Activated T-helper 9 cell treated with anti-CD3 and anti-CD28 coated beads, Interleukin-2, amount 50 U/mL, for 16 hours (primary cell): ENCODE data around the gene RBM6.
"Not testable (repeated sequence)": the region's sequence is repeated elsewhere in the genome, so short reads cannot be mapped to it uniquely, and the experiment has no call there.

Experiments
- DNase-seq: peaks from one replicate; pipeline ENCODE4 v3.0.0-alpha.2; 2020; ENCODE audit warnings: low read depth

RBM6 gene

DNA sequence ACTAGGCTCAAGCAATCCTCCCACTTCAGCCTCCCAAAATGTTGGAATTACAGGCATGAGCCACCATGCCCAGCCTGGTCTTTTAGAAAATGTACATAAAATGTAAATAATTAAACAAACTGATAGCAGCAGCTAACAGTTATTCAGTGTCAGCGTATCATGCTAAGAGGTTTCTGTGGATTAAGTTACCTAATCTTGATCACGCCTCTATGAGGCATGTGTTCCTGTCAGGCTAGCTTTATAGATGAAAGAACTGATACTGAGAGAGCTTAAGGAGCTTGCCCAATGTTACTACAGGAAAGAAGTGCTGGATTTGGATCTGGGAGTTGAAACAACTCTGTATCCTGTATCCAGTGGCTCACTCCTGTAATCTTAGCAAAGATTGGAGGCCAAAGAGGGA lies 25.0 kb upstream of the RBM6 start:
- no peak for DNase-seq

DNA sequence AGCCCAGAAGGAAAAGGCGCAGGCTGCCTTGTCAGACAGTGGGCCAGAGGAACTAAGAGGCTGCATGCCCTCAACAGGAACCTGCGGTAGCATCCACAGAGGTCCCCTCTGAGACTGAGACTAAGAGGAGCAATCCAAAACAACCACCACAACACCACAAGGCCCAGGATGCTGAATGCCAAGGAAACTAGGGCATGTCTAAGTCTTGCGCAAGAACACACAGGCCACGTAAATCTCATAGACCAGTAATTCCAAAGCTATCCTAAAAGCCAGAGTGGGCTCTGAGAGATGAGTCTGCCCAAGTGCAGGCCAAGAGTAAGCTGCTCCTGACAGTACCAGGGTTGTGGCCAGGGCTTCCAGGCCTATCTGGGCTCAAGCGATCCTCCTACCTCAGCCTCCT lies 23.3 kb upstream of the RBM6 start:
- no peak for DNase-seq

GRCh38 chr3:49917806-49918590 lies 22.0 kb upstream of the RBM6 start:
- DNase-seq = not testable (repeated sequence)

GRCh38 chr3:49924683-49925082 lies 15.3 kb upstream of the RBM6 start:
- no peak for DNase-seq

DNA sequence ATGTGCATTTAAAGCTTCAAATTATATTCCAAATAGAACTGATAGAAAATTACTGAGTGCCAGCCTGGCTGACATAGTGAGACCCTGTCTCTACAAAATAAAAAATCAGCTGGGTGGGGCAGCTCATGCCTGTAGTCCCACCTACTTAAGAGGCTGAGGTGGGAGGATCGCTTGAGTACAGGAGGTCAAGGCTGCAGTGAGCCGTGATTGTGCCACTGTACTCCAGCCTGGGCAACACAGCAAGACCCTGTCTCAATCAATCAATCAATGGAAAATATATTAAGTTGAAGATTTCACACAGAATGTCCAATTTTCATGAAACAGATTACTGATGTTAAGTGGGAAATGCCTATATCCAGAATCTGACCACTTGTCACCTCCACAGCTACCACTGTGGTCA lies 14.5 kb upstream of the RBM6 start:
- DNase-seq = no peak

DNA sequence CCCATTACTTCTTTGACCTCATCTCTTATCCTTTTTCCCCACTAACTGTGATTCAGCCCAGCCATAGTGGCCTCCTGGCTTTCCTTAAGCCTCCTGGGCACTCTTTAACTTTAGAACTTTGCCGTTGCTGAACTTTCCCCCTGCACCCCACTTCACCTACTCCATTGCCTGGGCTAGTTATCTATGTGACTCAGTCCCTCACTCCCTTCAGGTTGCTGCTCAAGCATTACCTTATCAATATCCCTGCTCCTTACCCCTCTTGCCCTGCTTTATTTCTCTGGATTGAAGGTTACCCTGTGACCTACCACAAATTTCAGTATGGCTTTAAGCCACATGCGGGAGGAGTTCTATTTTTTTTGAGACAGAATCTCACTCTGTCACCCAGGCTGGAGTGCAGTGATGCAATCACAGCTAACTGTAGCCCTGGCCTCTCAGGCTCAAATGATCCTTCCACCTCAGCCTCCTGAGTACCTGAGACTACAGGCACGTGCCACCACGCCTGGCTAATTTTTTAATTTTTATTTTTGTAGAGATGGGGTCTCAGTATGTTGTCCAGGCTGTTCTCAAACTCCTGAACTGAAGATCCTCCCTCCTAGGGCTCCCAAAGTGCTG lies 13.7 kb upstream of the RBM6 start:
- no peak for DNase-seq

- DNase-seq = no peak
Observed at GRCh38 chr3:49927798-49928197, 12.2 kb upstream of the RBM6 start.

DNA sequence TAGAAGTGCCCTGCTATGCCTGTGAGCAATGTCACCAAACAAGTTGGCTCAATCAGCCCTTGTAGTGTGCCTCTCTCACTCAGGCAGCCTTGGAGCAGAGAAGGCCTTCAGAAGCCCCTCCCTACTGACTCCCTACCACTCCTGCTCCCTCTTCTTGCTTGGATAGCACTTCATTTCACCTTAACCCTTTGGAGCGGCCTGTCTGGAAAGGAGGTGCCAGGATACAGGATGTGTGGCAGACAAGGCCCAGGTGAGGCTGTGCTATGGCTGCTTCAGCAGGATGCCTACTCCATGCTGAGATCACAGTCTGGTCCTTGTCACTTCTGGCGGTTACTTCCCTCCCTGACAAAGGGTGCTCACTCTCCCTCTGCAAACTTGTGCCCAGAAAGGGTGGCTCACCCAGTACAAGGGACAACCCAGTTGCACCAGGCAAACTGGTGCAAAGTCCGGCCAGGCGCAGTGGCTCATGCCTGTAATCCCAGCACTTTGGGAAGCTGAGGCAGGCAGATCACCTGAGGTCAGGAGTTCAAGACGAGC lies 11.4 kb upstream of the RBM6 start:
- no peak for DNase-seq

DNA sequence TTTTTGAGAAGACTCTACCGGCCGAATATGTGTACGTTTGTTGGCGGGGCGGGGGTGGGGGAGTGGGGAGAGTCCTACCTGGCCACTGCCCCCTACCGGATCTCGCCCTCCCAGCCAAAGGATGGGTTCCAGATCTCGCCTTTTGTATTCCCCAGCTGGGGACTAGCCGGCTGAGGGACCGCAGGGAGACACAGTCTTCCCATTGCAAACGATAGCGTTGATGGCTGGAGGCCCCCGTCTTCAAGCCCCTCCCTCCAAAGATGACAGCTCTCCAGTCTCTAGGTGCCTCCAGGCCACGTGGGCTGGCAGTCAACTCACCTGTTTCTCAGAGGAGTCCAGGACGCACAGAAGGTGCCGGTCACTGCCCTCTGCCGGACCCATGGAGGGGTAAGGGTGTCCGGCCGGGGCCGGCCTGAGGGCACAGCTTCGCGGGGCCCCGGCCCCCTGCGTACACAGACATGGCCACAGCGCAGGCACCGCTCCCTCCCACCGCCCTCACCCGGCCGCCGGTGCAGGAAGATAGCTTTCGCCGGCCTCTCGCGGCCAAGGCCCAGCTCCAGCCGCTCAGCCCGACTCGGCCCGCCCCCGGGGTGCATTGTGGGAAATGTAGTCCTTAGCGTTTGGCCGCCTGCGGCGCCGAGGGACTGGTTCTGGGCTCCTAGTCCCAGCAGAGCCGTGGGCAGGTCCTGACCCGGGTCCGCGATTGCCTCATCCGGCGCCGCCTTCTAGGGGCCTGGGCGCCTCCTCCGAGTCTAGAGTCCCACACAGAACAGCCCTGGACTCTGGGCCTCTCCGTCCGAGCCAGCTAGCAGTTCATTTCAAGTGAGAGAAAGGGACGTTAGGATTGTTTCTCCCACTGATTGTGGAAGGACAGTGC lies 10.4 kb upstream of the RBM6 start, which contains the start of gene MON1A:
Gene MON1A (minus strand): TSS at position 521 of the 877 bp plus-strand sequence. CDS start 16,465 bp downstream, outside the sequence.
- peak; percentile 78 for DNase-seq

- DNase-seq = no peak
Observed at GRCh38 chr3:49930168-49930690, 9.7 kb upstream of the RBM6 start.

- no peak for DNase-seq
Observed at GRCh38 chr3:49930922-49931321, 9.0 kb upstream of the RBM6 start.

DNA sequence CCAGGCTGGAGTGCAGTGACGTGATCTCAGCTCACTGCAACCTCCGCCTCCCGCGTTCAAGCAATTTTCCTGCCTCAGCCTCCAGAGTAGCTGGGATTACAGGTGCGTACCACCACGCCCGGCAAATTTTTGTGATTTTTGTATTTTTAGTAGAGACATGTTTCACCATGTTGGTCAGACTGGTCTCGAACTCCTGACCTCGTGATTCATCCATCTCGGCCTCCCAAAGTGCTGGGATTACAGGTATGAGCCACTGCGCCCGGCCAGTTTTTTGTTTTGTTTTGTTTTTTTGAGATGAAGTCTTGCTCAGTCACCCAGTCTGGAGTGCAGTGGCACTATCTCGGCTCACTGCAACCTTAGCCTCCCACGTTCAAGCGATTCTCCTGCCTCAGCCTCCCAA lies 7.7 kb upstream of the RBM6 start:
- not testable (repeated sequence) for DNase-seq

DNA sequence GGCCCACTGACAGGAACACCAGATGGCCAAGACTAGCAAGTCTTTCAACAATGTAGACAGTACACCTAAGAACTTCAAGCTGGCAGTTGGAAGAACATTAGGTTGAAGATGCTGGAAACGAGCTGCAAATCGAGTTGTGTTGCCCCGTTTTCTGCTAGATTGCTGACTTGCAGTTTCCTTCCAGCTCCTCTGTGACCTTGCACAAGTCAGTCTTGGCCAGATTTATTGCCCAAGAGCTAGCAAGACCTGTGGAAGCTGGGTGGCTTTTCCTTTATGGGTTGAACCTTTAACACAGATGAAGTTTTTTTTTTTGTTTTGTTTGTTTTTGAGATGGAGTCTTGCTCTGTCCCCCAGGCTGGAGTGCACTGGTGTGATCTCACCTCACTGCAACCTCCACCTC lies 2.9 kb upstream of the RBM6 start:
- no peak for DNase-seq

DNA sequence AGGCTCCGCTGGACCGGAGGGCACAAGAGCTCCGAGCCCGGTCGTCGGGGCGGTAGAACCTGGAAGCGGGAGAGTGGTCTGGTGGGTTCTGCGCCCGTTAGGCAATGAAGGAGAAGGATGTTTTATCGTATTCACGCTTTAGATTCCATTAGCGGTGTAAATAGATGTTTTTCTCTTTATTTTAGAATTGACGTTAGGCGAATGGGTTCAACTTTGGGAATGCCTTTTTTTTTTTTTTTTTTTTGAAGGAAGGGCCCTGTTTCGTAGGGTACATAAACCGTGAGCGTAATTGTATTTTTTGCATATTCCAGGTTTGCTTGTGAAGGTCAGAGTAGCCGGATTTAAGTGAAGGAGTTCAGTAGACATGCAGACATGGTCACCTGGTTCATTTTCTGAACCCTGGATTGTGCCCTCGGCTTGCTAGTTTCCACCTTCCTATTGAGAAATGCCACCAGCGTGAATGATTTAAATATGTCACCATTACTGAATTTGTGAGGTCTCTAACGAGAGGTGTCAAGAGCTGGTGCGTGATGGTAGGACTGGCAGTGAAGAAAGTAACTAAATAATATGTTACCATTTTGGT lies 808 bp downstream of the RBM6 start:
- DNase-seq = no peak

GRCh38 chr3:49942651-49943050 lies 2.7 kb downstream of the RBM6 start:
- DNase-seq = no peak

- no peak for DNase-seq
Observed at GRCh38 chr3:49952924-49953323, 13.0 kb downstream of the RBM6 start.

- no peak for DNase-seq
Observed at GRCh38 chr3:49955636-49956035, 15.7 kb downstream of the RBM6 start.

- DNase-seq = no peak
Observed at GRCh38 chr3:49966233-49966942, 26.4 kb downstream of the RBM6 start.

GRCh38 chr3:49967291-49967690 lies 27.3 kb downstream of the RBM6 start:
- no peak for DNase-seq

GRCh38 chr3:49968346-49968745 lies 28.4 kb downstream of the RBM6 start:
- no peak for DNase-seq

DNA sequence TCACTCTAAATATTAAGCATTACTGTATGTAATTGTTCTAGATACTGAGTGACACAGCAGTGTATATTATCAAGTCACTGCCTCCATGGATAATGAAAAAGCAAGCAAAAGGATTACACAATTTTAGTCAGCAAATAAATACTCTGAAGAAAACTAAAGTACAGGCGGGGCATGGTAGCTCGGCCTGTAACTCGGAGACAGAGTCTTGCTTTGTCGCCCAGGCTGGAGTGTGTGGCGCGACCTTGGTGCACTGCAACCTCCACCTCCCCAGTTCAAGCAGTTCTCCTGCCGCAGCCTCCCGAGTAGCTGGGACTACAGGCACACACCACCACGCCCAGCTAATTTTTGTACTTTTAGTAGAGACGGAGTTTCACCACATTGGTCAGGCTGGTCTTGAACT lies 32.7 kb downstream of the RBM6 start:
- no peak for DNase-seq
